ENCODE results near the gene MREG.

DNA sequence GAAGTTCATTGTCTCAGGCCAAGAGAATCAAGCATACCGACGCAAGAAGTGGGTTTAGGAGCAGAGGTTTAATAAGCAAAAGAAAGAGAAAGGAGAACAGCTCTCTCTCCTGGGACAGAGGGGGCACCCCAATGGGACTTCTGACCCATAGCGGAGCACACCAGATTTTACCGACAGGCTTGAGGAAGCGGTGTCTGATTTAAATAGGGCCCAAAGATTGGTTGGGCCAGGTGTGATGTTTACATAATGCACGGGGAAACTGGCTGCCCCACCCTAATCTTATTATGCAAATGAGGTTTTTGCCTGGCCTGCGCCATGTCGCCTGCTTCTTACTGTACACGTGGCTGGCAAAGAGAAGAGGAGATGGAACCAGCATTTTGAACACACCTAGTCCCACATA, 106.2 kb downstream of the MREG start:
- no peak for TF ChIP-seq TAF1 (IDR thresholded peaks at IDR 0.05; ENCODE audit: borderline replicate concordance, insufficient read depth, low read length)
- TF ChIP-seq POLR2AphosphoS5 (IDR thresholded peaks at IDR 0.05; ENCODE audit: low read depth, low read length) = no peak
- TF ChIP-seq SIN3A (IDR thresholded peaks at IDR 0.05; ENCODE audit: borderline replicate concordance, insufficient read depth, low read length) = no peak
- TF ChIP-seq, protein P1, sequence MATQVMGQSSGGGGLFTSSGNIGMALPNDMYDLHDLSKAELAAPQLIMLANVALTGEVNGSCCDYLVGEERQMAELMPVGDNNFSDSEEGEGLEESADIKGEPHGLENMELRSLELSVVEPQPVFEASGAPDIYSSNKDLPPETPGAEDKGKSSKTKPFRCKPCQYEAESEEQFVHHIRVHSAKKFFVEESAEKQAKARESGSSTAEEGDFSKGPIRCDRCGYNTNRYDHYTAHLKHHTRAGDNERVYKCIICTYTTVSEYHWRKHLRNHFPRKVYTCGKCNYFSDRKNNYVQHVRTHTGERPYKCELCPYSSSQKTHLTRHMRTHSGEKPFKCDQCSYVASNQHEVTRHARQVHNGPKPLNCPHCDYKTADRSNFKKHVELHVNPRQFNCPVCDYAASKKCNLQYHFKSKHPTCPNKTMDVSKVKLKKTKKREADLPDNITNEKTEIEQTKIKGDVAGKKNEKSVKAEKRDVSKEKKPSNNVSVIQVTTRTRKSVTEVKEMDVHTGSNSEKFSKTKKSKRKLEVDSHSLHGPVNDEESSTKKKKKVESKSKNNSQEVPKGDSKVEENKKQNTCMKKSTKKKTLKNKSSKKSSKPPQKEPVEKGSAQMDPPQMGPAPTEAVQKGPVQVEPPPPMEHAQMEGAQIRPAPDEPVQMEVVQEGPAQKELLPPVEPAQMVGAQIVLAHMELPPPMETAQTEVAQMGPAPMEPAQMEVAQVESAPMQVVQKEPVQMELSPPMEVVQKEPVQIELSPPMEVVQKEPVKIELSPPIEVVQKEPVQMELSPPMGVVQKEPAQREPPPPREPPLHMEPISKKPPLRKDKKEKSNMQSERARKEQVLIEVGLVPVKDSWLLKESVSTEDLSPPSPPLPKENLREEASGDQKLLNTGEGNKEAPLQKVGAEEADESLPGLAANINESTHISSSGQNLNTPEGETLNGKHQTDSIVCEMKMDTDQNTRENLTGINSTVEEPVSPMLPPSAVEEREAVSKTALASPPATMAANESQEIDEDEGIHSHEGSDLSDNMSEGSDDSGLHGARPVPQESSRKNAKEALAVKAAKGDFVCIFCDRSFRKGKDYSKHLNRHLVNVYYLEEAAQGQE (IDR thresholded peaks at IDR 0.05; ENCODE audit: insufficient read depth in 1 of 2, low read depth in 2 of 2, low read length in 2 of 2) = no peak
- no peak for TF ChIP-seq FOXP2 (optimal IDR thresholded peaks at IDR 0.05; ENCODE audit: borderline replicate concordance, extremely low read depth, extremely low read length, insufficient read depth)

All from PFSK-1 (cell line).